HG03280 (cell line): ENCODE measurements around the gene CENPN.

Source experiments
- ATAC-seq: cut with Tn5 transposase; IDR thresholded peaks from one replicate; pipeline ENCODE4 v1.9.1; 2021; ENCODE audit warnings: mild to moderate bottlenecking, moderate library complexity; ENCODE audit not compliant: unreplicated experiment

The CENPN gene

GRCh38 chr16:81026429-81026828, 19.4 kb downstream of the CENPN start:
- no peak for ATAC-seq

- no peak for ATAC-seq
These were observed 23.1 kb downstream of the CENPN start for GRCh38 chr16:81029930-81030604.

- peak; percentile 93 for ATAC-seq
These were observed 28.5 kb downstream of the CENPN start, which contains the start of gene ATMIN for GRCh38 chr16:81035398-81035974. Gene ATMIN, plus strand, starts transcription at chr16:81035842. Its CDS starts 29 bp downstream, at chr16:81035871.

- ATAC-seq = peak; percentile 53
These were observed 29.1 kb downstream of the CENPN start for GRCh38 chr16:81035975-81036750.

GRCh38 chr16:81036751-81037350, 29.8 kb downstream of the CENPN start:
- ATAC-seq = no peak

- no peak for ATAC-seq
These were observed 33.1 kb downstream of the CENPN start for GRCh38 chr16:81040131-81040530.

- no peak for ATAC-seq
These were observed 33.8 kb downstream of the CENPN start for GRCh38 chr16:81040842-81041241.

GRCh38 chr16:81041696-81042095, 34.7 kb downstream of the CENPN start:
- ATAC-seq = no peak

GRCh38 chr16:81042821-81043220, 35.8 kb downstream of the CENPN start:
- ATAC-seq = no peak

GRCh38 chr16:81053761-81054160, 46.7 kb downstream of the CENPN start:
- no peak for ATAC-seq

GRCh38 chr16:81060576-81061306, 53.7 kb downstream of the CENPN start:
- no peak for ATAC-seq

GRCh38 chr16:81061307-81061640, 54.3 kb downstream of the CENPN start:
- ATAC-seq = no peak

GRCh38 chr16:81061871-81062608, 55.0 kb downstream of the CENPN start:
- ATAC-seq = no peak

- ATAC-seq = no peak
These were observed 59.7 kb downstream of the CENPN start for GRCh38 chr16:81066681-81067080.

GRCh38 chr16:81067166-81067565, 60.2 kb downstream of the CENPN start:
- ATAC-seq = no peak

- no peak for ATAC-seq
These were observed 62.0 kb downstream of the CENPN start for GRCh38 chr16:81069063-81069462.

GRCh38 chr16:81070979-81071378, 64.0 kb downstream of the CENPN start:
- ATAC-seq = no peak

GRCh38 chr16:81071805-81072204, 64.8 kb downstream of the CENPN start:
- no peak for ATAC-seq

GRCh38 chr16:81073560-81074330, 66.7 kb downstream of the CENPN start:
- ATAC-seq = no peak
